ENCODE results near the gene KIAA1614.

Gene KIAA1614, protein sequence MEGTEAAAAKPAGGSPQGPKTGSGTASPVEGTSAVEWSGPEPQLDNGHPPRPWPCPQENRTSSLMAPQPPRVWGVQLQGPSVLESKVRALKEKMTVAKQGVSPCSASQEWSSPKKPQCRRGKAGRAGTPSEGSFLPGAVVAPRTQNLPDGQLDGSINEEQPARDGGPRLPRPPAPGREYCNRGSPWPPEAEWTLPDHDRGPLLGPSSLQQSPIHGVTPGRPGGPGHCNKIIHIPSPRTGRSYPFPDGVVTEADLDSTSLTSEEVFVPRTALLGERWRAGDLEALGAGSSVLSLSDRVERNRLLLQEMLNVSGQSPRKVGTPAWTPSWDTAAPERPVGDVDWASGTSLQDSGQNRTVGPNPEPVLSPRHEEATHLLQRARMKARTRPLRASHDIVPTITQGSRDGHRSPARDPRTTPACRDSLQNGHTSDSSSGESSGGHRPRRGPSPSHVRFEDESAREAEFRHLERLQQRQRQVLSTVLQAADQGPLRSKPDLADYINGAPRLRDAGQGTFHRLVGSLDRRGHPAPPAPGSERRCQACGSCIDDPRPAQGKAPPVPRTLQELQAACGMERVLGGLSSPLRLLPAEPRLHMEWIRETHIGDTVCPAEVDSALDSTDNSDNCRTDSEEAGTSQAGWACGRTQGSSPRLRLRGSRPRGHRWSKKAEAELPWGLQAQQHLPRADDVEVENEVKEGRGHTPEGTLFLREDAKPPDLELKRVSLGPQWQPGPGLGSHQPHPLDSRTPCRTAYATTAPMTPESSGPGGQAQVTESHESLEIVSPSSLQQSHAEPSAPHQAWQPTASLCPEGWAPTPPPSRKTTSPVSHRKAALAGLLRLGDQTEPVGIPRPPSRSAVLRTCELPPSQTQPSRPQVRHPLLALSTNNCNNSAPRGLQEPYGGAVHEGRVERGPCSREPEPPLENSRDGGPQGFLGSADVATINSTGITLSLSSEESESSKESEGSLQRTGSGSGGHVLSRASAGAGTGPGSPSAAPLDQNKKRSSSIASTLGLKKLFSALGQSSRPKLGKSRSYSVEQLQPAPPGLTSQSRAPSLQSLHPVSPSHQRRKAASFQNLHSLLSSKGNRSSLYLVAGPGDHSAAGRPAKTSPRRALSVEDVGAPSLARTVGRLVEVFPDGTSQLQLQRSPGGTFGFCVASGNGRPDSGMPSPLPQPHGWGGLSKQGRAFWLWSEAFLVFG

DNA sequence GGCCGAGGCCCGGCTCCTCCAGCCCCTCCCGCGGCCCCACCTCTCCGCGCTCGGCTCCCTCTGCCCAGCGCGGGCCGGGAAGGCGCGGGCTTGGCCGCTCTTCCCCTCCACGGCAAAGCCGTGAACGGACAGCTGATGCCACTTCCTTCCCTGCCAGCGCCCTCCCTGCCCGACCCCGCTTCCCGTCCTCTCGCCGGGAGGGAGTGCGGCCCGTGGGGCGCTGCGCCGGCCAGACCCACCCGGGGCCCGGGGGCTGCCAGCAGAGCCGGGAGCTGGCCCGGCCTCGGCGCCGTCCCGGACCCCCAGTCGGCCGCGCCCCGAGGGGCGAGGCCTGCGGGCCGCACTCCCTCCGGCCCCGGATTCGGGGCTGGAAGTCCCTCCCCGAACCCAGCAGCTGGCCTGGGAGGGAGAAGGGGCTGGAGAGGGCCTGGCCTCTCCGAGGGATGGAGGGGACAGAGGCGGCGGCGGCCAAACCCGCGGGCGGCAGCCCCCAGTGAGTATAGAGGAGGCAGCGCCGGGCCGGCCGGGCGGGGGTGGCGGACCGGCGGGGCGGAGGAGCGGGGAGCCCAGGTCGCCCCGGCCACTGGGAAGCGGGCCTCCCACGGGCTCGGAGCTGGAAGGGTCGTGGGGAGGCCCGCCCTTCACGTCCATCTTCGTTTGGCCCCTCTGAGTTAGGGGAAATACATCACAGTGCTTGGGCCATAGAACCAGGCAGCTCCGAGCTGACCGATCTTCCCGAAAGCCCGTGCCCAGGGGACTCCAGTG lies at the start of gene KIAA1614:
Gene KIAA1614, plus strand, starts transcription at position 97 of the 765 bp plus-strand sequence. Its CDS starts 347 bp downstream, at position 444.
- DNase-seq: peak; percentile 47

DNA sequence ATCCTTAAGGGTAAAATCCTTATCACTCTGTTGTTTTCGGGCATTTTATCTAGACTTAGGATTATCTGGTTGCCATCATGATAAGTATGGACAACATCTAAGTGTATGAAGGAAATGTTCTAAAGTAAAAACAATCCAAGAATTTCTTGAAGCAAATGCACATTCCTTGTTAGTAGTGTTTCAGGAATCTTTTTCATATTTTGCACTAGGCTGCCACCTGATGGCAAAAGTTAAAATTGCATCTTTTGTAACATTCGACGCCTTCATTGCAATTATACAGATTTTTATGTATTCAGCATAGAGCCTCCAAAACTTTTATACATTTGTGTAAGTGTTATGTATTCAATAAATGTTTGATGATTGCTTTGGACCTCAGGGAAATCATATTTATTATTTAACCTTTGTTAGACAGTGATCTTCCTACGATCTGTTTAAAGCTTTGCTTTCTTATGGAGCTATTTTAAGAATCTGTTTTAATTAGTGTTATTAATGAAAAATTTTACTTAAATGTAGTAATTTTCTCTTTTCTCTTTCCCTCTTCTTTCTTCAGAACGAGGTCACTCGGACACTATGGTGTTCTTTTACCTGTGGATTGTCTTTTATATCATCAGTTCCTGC lies 49.4 kb upstream of the KIAA1614 start:
- peak; percentile 69 for DNase-seq

DNA sequence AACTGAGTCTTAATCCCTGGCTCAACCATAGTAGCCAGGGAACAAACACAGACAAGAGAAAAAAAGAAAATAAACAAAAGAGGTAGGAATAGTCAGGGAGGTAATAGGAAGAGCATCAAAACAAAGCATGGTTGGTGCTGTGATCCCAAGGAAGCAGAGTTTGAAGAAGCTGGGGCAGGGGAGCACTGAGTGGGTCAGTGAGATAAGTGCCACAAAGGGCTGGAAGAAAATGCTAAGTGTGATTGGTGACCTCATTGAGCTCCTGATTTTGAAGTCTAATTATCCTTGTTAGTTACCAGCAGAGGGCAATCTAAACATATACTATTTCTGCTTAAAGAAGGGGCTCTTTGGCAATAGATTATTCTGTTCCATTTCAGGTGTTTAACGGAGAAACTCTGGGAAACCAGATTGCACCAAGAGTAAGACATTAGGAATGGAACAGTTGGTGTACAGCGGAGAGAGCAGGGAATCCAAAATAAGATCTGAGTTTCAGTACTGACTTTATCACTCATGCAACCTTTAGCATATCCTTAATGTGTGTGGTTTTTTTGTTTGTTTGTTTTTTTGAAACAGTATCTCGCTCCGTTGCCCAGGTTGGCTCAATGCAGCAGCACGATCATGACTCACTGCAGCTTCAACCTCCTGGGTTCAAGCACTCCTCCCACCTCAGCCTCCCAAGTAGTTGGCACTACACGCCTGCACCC lies 30.7 kb upstream of the KIAA1614 start:
- DNase-seq: peak; percentile 57

DNA sequence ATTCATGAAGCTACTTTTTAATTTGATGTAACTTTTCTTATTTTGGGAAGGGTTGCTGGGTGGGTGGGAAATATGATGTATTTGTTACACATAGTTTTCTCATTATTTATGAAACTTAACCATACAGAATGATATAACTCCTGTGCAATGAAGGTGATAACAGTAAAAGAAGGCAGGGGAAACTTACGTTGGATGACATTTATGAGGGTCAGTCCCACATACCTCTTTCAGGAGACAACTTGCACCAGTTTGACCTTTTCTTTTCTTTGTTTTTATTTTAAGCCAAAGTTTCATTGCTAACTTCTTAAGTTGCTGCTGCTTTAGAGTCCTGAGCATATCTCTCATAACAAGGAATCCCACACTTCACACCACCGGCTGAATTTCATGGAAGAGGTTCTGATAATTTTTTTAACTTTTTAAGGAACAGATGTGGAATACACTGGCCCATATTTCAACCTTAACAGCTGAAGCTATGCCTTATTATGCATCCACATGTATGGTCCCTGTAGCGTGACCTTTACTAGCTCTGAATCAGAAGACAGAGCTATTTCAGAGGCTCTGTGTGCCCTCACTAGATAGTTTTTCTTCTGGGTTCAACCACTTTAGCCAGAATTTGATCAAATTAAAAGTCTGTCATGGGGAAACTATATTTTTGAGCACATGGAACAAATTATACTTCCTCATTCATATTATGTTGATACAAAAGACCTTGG lies 28.0 kb upstream of the KIAA1614 start:
- DNase-seq: no peak

DNA sequence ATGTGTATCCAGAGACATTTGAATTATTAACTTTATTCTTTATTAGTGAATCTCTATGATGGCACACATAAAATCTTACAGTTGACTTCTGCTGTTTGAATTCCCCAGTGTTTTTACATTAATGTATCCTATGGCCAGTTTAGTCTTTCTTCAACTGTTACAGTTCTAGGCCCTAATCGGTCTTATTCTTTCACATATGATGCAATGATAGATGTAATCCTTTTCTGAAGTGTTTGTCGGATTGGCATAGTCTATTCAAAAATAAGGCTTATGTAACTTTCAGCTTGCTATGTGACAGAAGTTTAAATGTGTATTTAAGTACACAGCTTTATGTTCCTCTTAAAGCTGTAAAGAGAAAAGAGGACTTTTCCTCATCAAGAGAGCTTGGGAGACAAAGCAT lies 26.4 kb upstream of the KIAA1614 start:
- DNase-seq: no peak

DNA sequence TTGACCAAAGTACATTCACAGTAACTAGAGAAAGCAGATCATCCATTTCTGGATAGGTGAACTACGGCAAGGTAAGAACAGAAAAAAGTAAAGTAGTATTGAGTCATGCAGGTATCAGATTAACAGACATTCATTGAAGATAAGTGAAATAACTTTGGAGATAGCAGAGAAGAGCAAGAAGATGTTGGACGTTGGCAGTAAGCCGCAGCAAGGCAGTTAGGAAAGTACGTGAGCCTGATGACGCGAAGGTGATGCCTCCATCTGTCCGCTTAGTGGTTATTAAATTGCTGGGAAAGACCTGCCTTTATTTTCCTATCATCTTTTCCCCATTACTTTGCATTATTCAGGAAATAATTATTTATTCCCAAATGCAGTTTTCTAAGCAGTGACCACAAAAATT lies 24.9 kb upstream of the KIAA1614 start:
- DNase-seq: no peak

DNA sequence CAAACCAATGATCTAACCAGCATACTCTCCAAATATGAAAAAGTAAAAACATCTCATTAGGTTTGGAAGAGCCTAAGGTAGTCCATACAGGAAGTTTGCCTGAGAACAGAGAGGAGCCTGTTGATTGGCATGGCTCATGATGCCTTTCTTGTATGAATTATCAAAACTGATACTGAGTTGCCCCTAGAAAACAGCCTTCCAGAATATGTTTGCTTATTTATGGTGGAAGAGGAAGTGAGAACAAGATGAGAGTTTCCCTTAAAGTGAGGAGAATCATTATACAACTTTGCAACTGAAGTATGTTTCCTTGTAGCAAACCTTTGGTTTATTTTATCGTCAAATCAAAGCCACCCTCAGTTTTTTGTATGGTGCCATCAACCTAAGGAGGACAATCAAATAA lies 23.8 kb upstream of the KIAA1614 start:
- DNase-seq: peak; percentile 34

DNA sequence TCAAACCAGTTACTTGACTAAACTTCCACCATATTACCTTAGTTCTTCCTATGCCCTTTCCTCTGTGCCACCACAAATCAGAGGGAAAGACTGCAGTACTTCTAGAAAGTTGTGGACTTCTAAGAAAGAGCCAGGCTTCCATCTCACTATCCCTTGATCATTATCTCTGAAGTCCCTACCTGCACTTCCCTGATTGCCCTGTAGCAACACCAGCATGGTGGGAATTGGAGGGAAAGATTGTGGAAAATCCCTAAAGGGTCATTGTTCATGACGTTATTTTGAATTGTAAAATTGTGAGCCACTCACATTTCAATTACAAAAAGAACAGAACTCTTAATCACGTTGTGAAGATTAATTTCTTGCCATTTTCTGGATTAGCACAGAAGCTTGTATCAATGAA lies 23.4 kb upstream of the KIAA1614 start:
- DNase-seq: no peak

DNA sequence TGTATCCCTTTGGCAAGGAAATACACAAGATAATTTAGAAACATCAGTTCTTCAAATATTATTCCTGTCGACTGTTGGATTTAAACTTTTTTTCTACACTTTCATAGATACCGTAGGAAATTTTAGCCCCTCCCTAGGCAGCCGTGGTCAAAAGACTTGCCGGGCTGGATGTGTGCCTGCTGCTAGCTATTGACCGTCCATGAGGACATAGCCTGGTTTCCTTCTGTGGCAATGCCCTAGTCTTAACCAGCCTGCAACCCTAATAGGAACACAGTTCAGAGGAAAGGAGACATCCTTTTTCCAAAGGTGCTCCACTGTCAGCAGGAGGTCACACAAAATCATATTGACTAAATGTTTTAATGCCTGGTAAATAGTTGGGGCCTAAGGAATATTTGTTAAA lies 20.4 kb upstream of the KIAA1614 start:
- DNase-seq: no peak

DNA sequence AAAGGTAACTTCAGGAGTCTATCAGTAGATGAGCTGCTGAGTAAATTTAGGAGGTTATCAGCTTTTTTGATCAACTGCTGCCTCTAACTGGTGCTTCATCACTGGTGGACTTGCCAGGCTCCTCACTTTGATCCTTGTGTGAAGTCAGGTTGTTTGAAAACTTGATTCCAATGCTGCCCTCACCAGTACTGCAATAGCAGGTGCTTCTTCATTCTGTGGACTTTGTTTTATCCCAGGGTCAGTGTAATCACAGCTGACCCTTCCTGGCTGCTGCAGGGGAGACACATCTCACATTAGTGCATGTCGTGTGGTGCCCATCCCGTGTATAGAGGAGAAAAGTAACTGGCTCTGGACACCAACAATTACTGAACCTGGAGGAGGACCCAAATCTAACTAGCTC lies 20.0 kb upstream of the KIAA1614 start:
- DNase-seq: no peak

DNA sequence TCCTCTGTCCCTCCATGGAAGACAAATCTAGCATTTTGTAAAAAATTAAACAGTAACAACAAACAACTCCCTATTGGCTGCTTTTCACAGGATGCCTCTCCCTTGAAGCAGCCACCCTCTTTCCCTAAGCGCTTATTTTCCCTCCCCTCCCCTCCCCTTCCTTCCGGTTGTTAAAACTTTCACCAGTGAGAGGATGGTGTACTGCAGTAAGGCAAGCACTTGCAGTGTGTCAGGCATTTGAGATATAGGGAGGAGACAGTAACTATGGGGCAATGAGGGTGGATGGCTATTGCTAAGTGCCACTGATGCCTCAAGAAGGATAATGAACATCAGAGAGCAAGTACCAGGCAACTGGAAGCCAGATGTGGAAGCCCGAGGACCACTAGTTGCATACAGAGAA lies 19.1 kb upstream of the KIAA1614 start:
- DNase-seq: no peak

DNA sequence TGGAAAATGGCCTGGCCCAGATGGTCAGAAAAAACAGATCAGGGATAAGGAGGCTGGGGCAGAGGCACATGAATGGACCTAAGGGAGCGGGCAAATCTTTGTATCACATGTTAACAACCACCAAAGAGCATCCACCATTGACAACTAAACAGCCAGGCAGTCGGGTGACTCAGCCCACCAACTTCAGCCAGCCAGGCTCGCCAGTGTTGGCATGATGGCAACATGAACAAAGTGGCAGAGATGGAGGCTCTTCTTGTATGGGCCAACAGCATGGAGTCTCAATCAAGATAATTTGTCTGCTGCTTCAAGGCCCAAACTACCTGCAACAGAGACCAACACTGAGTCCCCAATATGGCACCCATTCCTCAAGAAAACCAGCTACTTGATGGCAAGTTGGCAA lies 16.5 kb upstream of the KIAA1614 start:
- DNase-seq: no peak

DNA sequence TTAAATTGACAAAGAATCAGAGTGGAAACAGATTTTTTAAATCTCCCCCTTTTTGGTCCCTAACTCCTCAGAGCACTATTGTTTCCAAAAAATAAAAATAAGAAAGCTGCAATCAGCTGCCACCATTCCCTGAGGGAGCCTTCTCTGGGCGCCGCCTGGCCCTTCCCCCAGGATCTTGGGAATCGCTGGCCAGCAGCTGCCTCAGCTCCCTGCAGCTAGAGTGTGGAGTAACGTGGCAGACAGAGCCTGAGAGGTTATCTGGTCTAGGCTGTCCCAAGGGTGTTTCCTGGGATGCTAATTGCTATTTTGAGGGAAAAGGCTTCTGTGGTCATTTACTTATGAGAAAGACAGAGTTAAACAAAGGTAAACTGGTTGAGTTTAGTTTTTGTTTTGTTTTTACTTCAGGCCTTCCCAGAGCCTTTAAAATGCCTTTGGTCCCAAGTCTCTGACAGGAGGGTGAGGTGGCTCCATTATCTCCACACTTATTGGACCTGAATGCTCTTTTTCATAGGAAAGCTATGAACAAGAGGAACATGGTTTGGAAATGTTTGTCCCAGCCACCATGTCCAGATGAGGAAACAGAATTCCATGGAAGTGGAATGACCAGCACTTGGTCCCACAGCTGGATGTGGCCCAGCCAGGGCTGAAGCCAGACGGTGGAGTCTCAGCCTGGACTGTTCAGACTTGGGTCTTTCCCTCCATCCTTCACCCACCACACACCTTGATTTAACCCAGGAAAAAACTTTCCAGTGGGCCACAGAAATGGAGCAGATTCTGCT lies 14.1 kb upstream of the KIAA1614 start:
- no peak for DNase-seq

DNA sequence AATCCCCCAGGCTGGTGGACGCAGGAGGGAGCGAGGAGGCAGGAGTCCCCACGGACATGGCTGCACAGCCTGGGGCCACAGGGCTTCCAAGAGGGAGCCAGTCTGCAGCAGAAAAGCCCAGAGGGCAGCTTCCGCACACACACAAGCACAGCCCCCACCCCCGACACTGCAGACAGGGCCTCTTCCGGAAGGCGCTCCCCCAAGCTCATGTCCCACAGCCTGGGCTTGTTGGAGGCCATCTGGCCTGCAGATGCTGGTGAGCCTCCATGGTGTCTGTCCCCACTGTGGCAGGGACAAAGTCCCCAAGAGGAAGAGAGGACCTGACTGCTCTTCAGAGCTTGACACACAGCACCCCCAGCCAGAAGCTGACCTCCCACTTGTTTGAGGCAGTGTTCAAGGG lies 13.4 kb upstream of the KIAA1614 start:
- DNase-seq: no peak

DNA sequence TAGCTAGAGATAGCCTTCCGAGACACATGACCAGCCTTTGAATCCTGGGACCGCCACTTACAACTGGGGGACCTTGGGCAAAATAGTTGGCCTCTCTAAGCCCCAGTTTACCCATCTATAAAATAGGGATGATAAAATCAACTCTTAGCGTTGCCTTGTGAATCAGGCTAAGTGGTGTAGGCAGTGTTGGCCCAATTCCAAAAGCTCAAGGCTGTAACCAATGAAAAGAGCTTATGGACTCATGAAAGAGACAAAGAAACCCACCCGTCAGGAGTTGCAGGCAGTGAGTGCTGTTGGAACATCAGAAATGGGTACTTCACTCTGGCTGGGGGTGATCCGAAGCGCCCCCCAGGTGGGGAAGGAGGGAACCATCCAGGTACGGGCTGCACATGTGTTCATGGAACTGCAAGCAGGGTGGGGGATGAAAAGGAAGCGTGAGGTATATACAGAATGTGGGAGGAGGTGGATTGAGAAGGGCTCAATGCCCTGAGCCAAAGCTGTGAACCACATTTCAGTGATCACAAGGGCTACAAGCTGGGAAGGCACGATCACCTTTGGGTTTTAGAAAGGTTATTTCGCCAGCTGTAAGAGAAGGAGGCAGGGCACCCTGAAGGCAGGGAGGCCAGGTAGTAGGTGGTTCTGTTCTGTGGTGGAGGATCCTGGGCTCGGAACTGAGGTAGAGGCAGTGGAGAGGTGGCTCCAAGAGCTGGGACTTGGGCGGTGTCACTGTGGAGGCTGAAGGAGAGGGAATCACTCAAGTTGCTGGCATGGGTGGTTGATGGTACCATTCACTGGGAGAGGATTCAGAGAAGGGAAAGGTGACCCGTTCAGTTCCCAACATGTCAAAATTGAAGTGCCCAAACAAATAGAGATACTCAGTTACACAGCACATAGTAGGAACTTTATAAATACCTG lies 11.4 kb upstream of the KIAA1614 start:
- no peak for DNase-seq

DNA sequence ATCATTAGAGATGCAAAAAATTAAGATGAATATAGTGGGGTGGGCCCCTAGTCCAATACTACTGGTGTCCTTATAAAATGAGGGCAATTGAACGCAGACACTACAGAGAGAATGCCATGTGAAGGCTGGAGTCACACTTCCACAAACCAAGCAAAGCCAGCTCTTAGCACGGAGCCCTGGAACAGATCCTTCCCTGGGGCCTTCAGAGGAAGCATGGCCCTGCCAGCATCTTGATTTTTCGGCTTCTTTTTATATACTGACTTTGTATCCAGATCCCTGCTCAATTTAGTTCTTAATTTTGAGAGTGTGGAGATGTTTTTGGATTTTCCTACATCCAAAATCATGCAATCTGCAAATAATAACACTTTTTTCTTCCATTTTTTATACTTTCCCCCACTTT lies 10.2 kb upstream of the KIAA1614 start:
- DNase-seq: no peak

DNA sequence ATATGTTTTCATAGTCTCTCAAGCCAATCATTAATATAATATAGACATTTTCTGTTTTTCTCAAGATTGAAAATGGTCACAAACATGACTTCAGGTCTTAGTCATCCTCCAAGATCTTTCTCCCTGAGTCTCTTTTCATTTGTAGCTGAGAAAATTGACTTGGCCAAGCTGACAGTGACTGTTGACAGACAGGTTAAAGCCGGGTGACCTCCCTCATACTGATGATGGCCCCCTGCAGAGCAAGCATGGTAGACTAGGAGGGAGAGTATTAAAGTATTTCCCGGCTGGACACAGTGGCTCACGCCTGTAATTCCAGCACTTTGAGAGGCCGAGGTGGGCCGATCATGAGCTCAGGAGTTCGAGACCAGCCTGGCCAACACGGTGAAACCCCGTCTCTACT lies 6.8 kb upstream of the KIAA1614 start:
- no peak for DNase-seq

DNA sequence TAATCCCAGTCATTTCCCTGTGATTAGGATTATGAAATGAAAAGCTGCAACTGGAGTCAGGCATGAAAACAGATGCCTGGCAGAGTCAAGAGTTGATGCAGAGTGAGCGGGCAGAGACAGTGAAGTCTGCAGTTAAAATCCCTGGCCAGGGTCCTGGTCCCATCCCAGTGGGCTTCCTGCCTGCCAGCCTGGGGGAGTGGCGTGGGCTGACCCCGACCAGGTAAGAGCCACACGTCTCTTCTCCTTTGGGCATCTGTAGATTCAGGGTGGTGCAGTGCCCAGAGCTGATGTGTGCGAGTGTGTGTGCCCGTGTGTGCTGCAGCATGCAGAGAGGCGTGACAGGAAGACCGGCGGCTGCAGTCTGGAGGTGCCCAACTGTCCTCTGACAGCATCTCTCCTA lies 6.2 kb upstream of the KIAA1614 start:
- no peak for DNase-seq
